Neuronal stem cell (in vitro differentiated cells): Measurements from ENCODE around the gene TRIP12.

Source experiments
- DNase-seq: peaks from one replicate; pipeline ENCODE4 v3.0.0-alpha.2; 2013; ENCODE audit warnings: low spot score
- H2AFZ ChIP-seq: one replicate; pipeline ENCODE4 v1.6.1; 2013; ENCODE audit warnings: mild to moderate bottlenecking, low read length, inconsistent platforms
- H2AK5ac ChIP-seq: 2 replicates; pipeline ENCODE4 v1.6.1; 2013; ENCODE audit warnings: low read depth, mild to moderate bottlenecking, inconsistent platforms, low read length, moderate library complexity, mixed read lengths
- H2BK120ac ChIP-seq: 2 replicates; pipeline ENCODE4 v1.6.1; 2013; ENCODE audit warnings: low read depth, mild to moderate bottlenecking, inconsistent platforms, low read length, moderate library complexity, mixed read lengths
- H2BK12ac ChIP-seq: one replicate; pipeline ENCODE4 v1.6.1; 2013; ENCODE audit warnings: low read length, inconsistent platforms
- H2BK15ac ChIP-seq: 2 replicates; pipeline ENCODE4 v1.6.1; 2013; ENCODE audit warnings: mild to moderate bottlenecking, low read length, inconsistent platforms, mixed read lengths
- H2BK5ac ChIP-seq: one replicate; pipeline ENCODE4 v1.6.1; 2013; ENCODE audit warnings: inconsistent platforms, mild to moderate bottlenecking, low read length, moderate library complexity
- H3K14ac ChIP-seq: one replicate; pipeline ENCODE4 v1.6.1; 2013; ENCODE audit warnings: low read length, inconsistent platforms
- H3K18ac ChIP-seq: 2 replicates; pipeline ENCODE4 v1.6.1; 2013; ENCODE audit warnings: low read length, inconsistent platforms
- H3K23ac ChIP-seq: 2 replicates; pipeline ENCODE4 v1.6.1; 2013; ENCODE audit warnings: low read depth, mild to moderate bottlenecking, mixed read lengths, low read length, inconsistent platforms; ENCODE audit not compliant: poor library complexity
- H3K27ac ChIP-seq: replicated peaks from 3 replicates; pipeline ENCODE4 v1.5.1; 2013; ENCODE audit warnings: low read length, inconsistent platforms
- H3K27me3 ChIP-seq, 3 experiments: 2 replicates each; pipeline ENCODE4 v1.6.1; 2013; ENCODE audit warnings: low read length in 3 of 3, mild to moderate bottlenecking in 2 of 3, inconsistent platforms in 1 of 3, low read depth in 1 of 3, mixed read lengths in 1 of 3, moderate library complexity in 1 of 3; ENCODE audit not compliant: control insufficient read depth in 3 of 3, insufficient read depth in 3 of 3
- H3K36me3 ChIP-seq, 2 donors: replicated peaks in 1 of 2; 2 replicates each; pipeline ENCODE4 v1.6.1; 2013; ENCODE audit warnings: low read length in 2 of 2; ENCODE audit not compliant: control insufficient read depth in 2 of 2, insufficient read depth in 2 of 2
- H3K4ac ChIP-seq: 2 replicates; pipeline ENCODE4 v1.6.1; 2013; ENCODE audit warnings: inconsistent platforms, mild to moderate bottlenecking, low read length, moderate library complexity
- H3K4me1 ChIP-seq, 2 donors: 1 replicate in 1 of 2; 2 replicates in 1 of 2; pipeline ENCODE4 v1.6.1; 2013; ENCODE audit warnings: low read length in 2 of 2, low read depth in 1 of 2; ENCODE audit not compliant: control insufficient read depth in 2 of 2, insufficient read depth in 1 of 2
- H3K4me2 ChIP-seq: one replicate; pipeline ENCODE4 v1.6.1; 2013; ENCODE audit warnings: mild to moderate bottlenecking, low read length, inconsistent platforms; ENCODE audit not compliant: insufficient read depth, poor library complexity, severe bottlenecking
- H3K4me3 ChIP-seq, 2 donors: 2 replicates each; pipeline ENCODE4 v1.5.1; 2013; ENCODE audit warnings: low read length in 2 of 2, mild to moderate bottlenecking in 2 of 2, inconsistent platforms in 1 of 2, moderate library complexity in 1 of 2
- H3K79me1 ChIP-seq: one replicate; pipeline ENCODE4 v1.6.1; 2013; ENCODE audit warnings: low read depth, mild to moderate bottlenecking, inconsistent platforms, low read length, moderate library complexity
- H3K9ac ChIP-seq: one replicate; pipeline ENCODE4 v1.6.1; 2013; ENCODE audit warnings: mild to moderate bottlenecking, low read depth, low read length, inconsistent platforms; ENCODE audit not compliant: poor library complexity
- H3K9me3 ChIP-seq, 2 donors: replicated peaks in 1 of 2; 2 replicates each; pipeline versions ENCODE3 to v1.6.1; 2013; ENCODE audit warnings: low read length in 2 of 2, mild to moderate bottlenecking in 2 of 2, inconsistent platforms in 1 of 2, low read depth in 1 of 2, mixed read lengths in 1 of 2, moderate library complexity in 1 of 2; ENCODE audit not compliant: control insufficient read depth in 2 of 2, insufficient read depth in 1 of 2
- H4K8ac ChIP-seq: one replicate; pipeline ENCODE4 v1.6.1; 2013; ENCODE audit warnings: low read depth, mild to moderate bottlenecking, inconsistent platforms, low read length, moderate library complexity
- H4K91ac ChIP-seq: one replicate; pipeline ENCODE4 v1.6.1; 2013; ENCODE audit warnings: low read length, low read depth, mild to moderate bottlenecking, inconsistent platforms; ENCODE audit not compliant: poor library complexity
- WGBS, 2 donors: extraction: QIAGEN DNeasy Blood & Tissue Kit; methylation state at CpG; one replicate each; pipeline ENCODE4 v1.1.7; 2013; ENCODE audit warnings: missing lambda C conversion rate in 2 of 2, mixed read lengths in 1 of 2; ENCODE audit not compliant: insufficient read length in 2 of 2, insufficient replicate concordance in 1 of 2; ENCODE audit errors: extremely low coverage in 2 of 2; 5-methylcytosine and 5-hydroxymethylcytosine counted together

TRIP12 gene

GRCh38 chr2:229861431-229861830 lies 60.4 kb downstream of the TRIP12 start:
- no peak overlapping the region for H2BK120ac ChIP-seq
- H2AK5ac ChIP-seq = no peak overlapping the region
- H3K4me1 ChIP-seq = no peaks in the 10 kb centered on the region
- no peaks in the 10 kb centered on the region for H3K79me1 ChIP-seq
- no peak overlapping the region for H3K23ac ChIP-seq
- no peak overlapping the region for H3K27ac ChIP-seq
- no peak overlapping the region for H3K4ac ChIP-seq
- H4K8ac ChIP-seq = no peak overlapping the region
- H3K14ac ChIP-seq = no peak overlapping the region
- H2AFZ ChIP-seq = no peak overlapping the region
- no peak overlapping the region for H2BK15ac ChIP-seq
- no peaks in the 10 kb centered on the region for H3K27me3 ChIP-seq
- H3K9me3 ChIP-seq = no peaks in the 10 kb centered on the region
- no peak overlapping the region for H2BK12ac ChIP-seq
- no peak overlapping the region for H3K9ac ChIP-seq
- no peak overlapping the region for H3K4me2 ChIP-seq
- peaks cover 7 to 72% of the 10 kb centered on the region in 2 donors for H3K36me3 ChIP-seq
- no peak overlapping the region for H3K18ac ChIP-seq
- H2BK5ac ChIP-seq = no peak overlapping the region
- DNase-seq = no peak
- no peak overlapping the region for H4K91ac ChIP-seq
- no peak overlapping the region for H3K4me3 ChIP-seq

GRCh38 chr2:229860334-229860733 lies 61.5 kb downstream of the TRIP12 start:
- Histone ChIP-seq H3K79me1 (no peaks in the 10 kb centered on the region), H2AK5ac (no peak overlapping the region), H3K14ac (no peak overlapping the region), H2BK12ac (no peak overlapping the region), H4K91ac (no peak overlapping the region), H3K18ac (no peak overlapping the region), H2AFZ (no peak overlapping the region), H3K9me3 (no peaks in the 10 kb centered on the region), H3K4me2 (no peak overlapping the region), H3K4me1 (no peaks in the 10 kb centered on the region), H3K4me3 (no peak overlapping the region), H3K27ac (no peak overlapping the region), H3K9ac (no peak overlapping the region), H2BK120ac (no peak overlapping the region), H4K8ac (no peak overlapping the region), H3K27me3 (no peaks in the 10 kb centered on the region), H3K23ac (no peak overlapping the region), H2BK15ac (no peak overlapping the region), H2BK5ac (no peak overlapping the region), H3K4ac (no peak overlapping the region), H3K36me3 (peaks cover 8 to 82% of the 10 kb centered on the region in 2 donors)
- WGBS, 2 donors = no CpG with 5 or more reads among the region's 1 CpG
- DNase-seq = no peak

DNA sequence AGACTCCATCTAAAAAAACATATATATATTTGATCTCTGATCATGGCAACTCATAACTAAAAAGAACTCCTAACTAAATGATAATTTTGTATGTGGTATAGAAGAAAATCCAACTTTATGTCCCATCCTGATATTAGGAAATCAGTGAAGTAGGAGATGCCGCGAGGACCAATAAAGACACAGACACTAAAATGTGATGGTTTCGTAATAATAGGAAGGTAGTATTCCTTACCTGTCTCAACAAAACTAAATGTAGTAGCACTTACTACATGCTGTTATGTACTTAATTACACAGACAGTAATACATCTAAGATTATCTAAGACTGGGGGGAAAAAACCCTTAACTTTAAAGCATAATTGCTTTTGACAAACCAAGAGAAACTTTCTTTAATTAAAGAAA lies 63.5 kb downstream of the TRIP12 start:
- Histone ChIP-seq H3K23ac (no peak overlapping the region), H3K14ac (no peak overlapping the region), H3K27ac (no peak overlapping the region), H2AFZ (no peak overlapping the region), H2BK12ac (no peak overlapping the region), H3K4ac (no peak overlapping the region), H3K36me3 (peaks cover 8 to 84% of the 10 kb centered on the region in 2 donors), H4K91ac (no peak overlapping the region), H3K9me3 (no peaks in the 10 kb centered on the region), H4K8ac (no peak overlapping the region), H3K79me1 (no peaks in the 10 kb centered on the region), H2BK5ac (no peak overlapping the region), H3K9ac (no peak overlapping the region), H2AK5ac (no peak overlapping the region), H3K4me3 (no peak overlapping the region), H2BK15ac (no peak overlapping the region), H3K4me1 (no peaks in the 10 kb centered on the region), H3K4me2 (no peak overlapping the region), H3K18ac (no peak overlapping the region), H3K27me3 (no peaks in the 10 kb centered on the region), H2BK120ac (no peak overlapping the region)
- no peak for DNase-seq
- no CpG with 5 or more reads among the region's 3 CpGs for WGBS, 2 donors

GRCh38 chr2:229857634-229858033 lies 64.2 kb downstream of the TRIP12 start:
- H4K8ac ChIP-seq = no peak overlapping the region
- H3K23ac ChIP-seq = no peak overlapping the region
- no peaks in the 10 kb centered on the region for H3K9me3 ChIP-seq
- no peaks in the 10 kb centered on the region for H3K4me1 ChIP-seq
- H4K91ac ChIP-seq = no peak overlapping the region
- H3K14ac ChIP-seq = no peak overlapping the region
- no peak overlapping the region for H2BK120ac ChIP-seq
- no peak overlapping the region for H3K27ac ChIP-seq
- no peak overlapping the region for H2BK12ac ChIP-seq
- peaks cover 8 to 84% of the 10 kb centered on the region in 2 donors for H3K36me3 ChIP-seq
- DNase-seq = no peak
- H3K4me2 ChIP-seq = no peak overlapping the region
- H3K9ac ChIP-seq = no peak overlapping the region
- WGBS, 2 donors = no CpG with 5 or more reads among the region's 1 CpG
- no peak overlapping the region for H3K4me3 ChIP-seq
- no peak overlapping the region for H3K4ac ChIP-seq
- no peak overlapping the region for H2AK5ac ChIP-seq
- no peak overlapping the region for H2BK5ac ChIP-seq
- H3K79me1 ChIP-seq = no peaks in the 10 kb centered on the region
- no peak overlapping the region for H2AFZ ChIP-seq
- no peak overlapping the region for H3K18ac ChIP-seq
- no peak overlapping the region for H2BK15ac ChIP-seq
- H3K27me3 ChIP-seq = no peaks in the 10 kb centered on the region
